Stimulated activated CD8-positive, alpha-beta memory T cell treated with anti-CD3 and anti-CD28 coated beads, Interleukin-7, amount 100 ng/mL, for 1 hour (primary cell): Measurements from ENCODE around the gene UCK1.

Experiments used
- DNase-seq, 2 donors: peaks; one replicate each; pipeline ENCODE4 v3.0.0-alpha.2; 2020; ENCODE audit warnings: low read depth in 2 of 2

The UCK1 gene

GRCh38 chr9:131477367-131477766 is 53.7 kb downstream of the UCK1 start:
- DNase-seq = no peak

DNA sequence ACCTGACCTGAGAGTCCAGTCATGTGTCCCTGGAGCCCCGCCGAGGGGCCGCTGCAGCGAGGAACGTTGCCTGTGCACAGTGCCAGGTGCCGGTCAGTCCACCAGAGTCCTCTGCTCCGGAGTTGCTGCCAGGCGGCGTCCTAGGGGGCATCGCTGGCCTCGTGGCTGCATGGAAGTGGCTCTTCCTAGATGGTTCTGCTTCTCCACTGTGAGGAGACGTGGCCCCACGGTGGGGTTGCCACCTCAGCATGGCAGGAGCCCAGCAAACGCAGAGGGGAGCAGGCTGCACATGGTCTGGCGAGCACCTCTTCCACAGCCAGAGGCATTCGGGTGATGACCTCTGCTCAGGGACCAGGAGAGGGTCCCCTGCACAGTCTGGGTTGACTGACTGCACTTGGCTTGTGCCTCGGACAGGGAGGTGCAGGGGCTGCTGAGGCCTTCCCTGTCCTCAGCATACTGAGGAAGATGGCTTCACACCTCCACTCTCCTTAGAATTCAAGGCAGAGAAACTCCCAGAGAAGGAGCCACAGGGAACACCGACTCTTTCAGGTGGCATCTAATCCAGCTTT is 54.2 kb downstream of the UCK1 start:
- DNase-seq = no peak

GRCh38 chr9:131475956-131476776 is 54.9 kb downstream of the UCK1 start:
- no peak for DNase-seq

DNA sequence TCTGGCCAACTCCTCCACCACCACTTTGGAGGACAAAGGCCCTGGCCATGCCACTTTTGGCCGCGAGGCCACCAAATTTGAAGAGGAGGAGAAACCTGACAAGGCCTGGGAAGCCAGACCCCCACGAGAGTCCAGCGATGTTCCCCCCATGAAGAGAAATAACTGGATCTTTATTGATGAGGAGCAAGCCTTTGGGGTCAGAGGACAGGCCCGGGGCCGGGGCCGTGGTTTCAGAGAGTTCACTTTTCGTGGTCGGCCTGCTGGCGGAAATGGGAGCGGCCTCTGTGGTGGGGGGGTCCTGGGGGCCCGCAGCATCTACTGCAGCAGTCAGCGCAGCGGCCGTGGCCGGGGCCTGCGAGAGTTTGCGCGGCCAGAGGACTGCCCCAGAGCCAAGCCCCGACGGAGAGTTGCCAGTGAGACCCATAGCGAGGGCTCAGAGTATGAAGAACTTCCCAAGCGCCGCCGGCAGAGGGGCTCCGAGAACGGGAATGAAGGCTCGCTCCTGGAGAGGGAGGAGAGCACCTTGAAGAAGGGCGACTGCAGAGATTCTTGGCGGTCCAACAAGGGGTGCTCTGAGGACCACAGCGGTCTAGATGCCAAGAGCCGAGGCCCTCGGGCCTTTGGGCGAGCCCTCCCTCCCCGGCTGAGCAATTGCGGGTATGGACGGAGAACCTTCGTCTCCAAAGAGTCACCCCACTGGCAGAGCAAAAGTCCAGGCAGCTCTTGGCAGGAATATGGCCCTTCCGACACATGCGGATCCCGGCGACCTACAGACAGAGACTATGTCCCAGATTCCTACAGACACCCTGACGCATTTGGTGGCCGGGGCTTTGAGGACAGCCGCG is 55.7 kb downstream of the UCK1 start:
- DNase-seq = no peak

DNA sequence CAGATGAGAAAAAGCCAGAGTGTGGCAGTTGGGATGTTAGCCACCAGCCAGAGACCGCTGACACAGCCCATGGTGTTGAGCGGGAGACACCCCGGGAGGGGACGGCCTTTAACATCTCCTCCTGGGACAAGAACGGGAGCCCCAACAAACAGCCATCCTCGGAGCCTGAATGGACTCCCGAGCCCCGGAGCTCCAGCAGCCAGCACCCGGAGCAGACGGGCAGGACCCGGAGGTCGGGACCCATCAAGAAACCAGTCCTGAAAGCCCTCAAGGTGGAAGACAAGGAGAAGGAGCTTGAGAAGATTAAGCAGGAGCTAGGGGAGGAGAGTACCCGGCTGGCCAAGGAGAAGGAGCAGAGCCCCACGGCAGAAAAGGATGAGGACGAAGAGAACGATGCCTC is 56.4 kb downstream of the UCK1 start:
- DNase-seq = no peak

DNA sequence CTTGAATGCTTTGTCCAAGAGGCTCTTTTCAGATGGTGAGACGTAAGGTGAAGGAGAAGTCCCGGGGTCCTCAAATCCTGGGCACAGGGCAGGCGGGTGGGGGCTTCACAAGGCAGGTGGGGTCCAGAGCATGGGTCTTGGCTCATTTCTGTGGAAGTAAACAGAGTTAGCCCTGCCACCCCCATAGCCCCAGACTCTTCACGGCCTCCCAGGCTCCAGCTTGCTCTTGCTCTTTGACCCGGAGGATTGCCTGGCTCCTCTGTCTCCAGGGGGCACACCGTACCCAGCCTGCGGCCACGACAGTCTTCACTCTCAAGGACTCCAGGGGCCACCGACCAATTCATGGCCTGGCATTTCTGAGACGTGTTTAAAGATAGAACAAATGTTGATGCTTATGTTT is 57.2 kb downstream of the UCK1 start:
- no peak for DNase-seq
